Epithelial cell of esophagus (primary cell): ENCODE measurements around the gene PPIA.

ENCODE experiments used
- DNase-seq: peaks from one replicate; pipeline ENCODE4 v3.0.0; 2010; ENCODE audit warnings: low read depth
- H3K4me3 ChIP-seq: 2 replicates; pipeline ENCODE4 v1.5.1; 2011; ENCODE audit warnings: mild to moderate bottlenecking, low read length, control low read depth
- TF ChIP-seq, protein P1 (sequence below): IDR thresholded peaks from 2 replicates; pipeline ENCODE4 v1.5.1; 2011; ENCODE audit warnings: low read depth, mild to moderate bottlenecking, low read length, control low read depth, inconsistent platforms; ENCODE audit not compliant: insufficient read depth; ENCODE audit errors: missing control alignments

Gene PPIA

DNA sequence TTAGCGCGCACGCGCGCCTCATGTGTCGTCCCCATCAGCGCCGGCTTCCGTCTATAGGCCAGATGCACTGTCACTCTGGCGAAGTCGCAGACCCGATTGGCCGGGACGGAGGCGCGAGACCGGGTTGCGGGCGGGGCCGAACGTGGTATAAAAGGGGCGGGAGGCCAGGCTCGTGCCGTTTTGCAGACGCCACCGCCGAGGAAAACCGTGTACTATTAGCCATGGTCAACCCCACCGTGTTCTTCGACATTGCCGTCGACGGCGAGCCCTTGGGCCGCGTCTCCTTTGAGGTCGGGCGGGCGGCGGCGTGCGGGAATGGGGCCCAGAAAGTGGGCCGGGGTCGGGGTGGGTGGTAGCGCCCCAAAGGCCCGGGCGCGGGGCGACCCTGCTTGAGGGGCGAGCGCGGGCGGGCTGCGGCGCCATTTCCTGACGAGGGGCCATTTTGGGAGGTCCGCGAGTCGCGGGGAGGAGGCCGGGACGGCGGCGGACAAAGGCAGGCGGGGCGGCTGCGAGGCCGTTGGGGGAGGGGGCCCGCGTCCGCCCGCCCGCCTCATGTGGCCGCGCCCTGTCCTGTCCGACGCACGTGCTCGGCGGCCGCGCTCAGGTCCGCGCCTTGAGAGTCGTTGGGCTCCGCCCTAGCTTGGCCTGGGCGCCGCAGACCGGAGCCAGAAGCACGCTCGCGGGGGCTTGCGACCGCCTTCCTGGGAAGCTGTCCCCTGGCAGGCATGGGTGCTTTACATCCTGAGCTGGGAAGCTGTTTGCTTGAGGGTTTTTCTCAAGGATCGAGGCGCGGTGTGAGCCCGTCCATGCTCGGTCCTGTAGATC, at the start of gene PPIA:
Gene PPIA (plus strand): TSS at position 178 of the 825 bp plus-strand sequence. CDS start 44 bp downstream, at position 222.
- TF ChIP-seq, protein P1, sequence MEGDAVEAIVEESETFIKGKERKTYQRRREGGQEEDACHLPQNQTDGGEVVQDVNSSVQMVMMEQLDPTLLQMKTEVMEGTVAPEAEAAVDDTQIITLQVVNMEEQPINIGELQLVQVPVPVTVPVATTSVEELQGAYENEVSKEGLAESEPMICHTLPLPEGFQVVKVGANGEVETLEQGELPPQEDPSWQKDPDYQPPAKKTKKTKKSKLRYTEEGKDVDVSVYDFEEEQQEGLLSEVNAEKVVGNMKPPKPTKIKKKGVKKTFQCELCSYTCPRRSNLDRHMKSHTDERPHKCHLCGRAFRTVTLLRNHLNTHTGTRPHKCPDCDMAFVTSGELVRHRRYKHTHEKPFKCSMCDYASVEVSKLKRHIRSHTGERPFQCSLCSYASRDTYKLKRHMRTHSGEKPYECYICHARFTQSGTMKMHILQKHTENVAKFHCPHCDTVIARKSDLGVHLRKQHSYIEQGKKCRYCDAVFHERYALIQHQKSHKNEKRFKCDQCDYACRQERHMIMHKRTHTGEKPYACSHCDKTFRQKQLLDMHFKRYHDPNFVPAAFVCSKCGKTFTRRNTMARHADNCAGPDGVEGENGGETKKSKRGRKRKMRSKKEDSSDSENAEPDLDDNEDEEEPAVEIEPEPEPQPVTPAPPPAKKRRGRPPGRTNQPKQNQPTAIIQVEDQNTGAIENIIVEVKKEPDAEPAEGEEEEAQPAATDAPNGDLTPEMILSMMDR: no peak
- peak; percentile 99 for DNase-seq
- peak within 1 kb of the TSS; percentile 97 for H3K4me3 ChIP-seq

- peak within 1 kb of the TSS; percentile 78 for H3K4me3 ChIP-seq
- TF ChIP-seq, protein P1: no peak
- peak; percentile 90 for DNase-seq
Observed at GRCh38 chr7:44748045-44748947, 48.2 kb upstream of the PPIA start, which contains the start of gene ZMIZ2. Gene ZMIZ2, plus strand, starts transcription at chr7:44748847. Its CDS starts 7,403 bp downstream, at chr7:44756250.

GRCh38 chr7:44748948-44749731, 47.3 kb upstream of the PPIA start:
- peak overlapping the region; percentile 78 for H3K4me3 ChIP-seq
- DNase-seq: no peak
- TF ChIP-seq, protein P1: no peak

DNA sequence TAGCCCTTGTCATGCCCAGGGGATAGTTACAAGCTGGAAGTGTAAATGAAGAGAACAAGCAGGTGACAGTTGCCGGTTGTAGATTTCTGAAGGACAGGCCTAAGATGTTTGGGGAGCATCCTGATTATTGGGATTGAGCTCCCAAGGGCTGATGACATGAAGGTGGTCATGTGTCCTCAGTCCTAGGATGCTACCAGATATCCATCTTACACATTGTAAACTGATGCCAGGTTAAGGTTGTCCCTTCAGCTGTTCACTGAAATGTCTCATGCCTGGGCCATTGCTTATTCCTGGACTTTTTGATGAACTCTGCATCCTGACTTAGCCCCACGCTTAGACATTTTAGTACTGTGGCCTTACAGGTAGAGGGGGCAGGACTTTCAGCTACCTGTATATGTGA, 46.5 kb upstream of the PPIA start:
- no peak for DNase-seq
- H3K4me3 ChIP-seq: peak overlapping the region; percentile 78
- TF ChIP-seq, protein P1: no peak

DNA sequence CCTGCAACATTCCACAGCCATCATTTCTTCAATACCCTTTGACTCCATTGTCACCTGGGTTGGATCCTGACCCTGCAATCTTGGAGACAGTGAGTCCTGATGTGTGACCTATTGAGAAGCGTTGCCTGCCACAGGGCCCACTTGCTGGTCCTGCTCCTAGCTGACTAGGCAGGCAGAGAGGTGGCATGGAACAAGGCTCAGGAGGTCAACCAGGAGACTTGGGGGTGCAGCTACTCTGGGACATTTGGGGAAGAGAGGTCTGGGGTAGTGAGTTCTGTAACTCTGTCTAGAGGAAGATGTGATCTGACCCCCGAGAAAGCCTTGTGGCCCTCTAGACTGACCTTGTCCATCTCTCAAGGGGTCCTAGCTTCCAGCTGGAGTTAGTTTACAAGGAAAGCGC, 46.1 kb upstream of the PPIA start:
- DNase-seq: no peak
- H3K4me3 ChIP-seq: no peak overlapping the region
- TF ChIP-seq, protein P1: no peak

DNA sequence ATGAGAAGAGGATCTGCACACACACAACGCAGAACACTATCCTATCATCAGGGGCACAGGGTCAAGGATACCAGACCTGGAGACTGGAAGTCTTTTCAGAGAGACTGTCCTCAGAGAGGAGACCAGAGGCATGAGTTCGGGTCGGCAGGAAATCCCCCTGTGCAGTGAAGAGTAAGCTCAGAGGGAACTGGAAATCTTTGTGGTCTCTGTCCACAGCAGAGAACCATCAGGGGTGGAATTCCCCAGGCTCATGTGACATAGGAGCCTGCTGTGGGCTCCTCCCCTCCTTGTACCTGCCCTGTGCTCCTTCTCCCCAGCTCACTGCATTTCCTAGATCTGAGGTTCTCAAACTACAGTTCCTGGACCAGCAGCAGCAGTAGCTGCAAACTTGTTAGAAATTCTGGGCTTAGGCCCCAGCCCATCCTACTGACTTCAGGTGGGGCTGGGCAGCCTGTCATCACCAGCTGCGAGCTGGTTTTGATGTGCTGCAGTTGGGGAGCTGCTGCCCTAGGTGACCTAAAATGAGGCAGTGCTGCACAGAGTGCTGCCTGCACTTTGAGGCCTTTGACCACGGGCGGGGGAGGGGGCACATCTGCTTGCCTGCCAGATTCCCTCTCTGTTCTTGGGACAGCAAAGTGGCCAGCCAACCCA, 45.4 kb upstream of the PPIA start:
- DNase-seq: no peak
- no peak overlapping the region for H3K4me3 ChIP-seq
- TF ChIP-seq, protein P1: no peak
